OCI-LY3 (cell line): ENCODE results near the gene ARSK.

Experiments
- CTCF ChIP-seq: fragments of 200-600, 300-600 bp; sonication (generic); IDR thresholded peaks from 2 replicates; pipeline ENCODE4 v1.5.1; 2014; ENCODE audit warnings: antibody characterized with exemption, low read length, low read depth
- EZH2phosphoT487 ChIP-seq: fragments of 200-600 bp; shearing (Covaris generic); IDR thresholded peaks from 2 replicates; pipeline ENCODE4 v1.6.1; 2018; ENCODE audit warnings: antibody characterized with exemption, mixed run types, low read depth

- TF ChIP-seq CTCF, result no peak
- TF ChIP-seq EZH2phosphoT487, result no peak
Measured at GRCh38 chr5:95609711-95610110, 54.8 kb downstream of the ARSK start.
